ENCODE data around the gene LPCAT3. TPM values are rescaled to one million over a fixed set of nuclear protein-coding genes. Genes with fewer than 3 reads are reported as not detected.

The LPCAT3 gene
- total RNA-seq, 1 experiment from 2014 or later, result 54.3 TPM

- in situ Hi-C loops (cut with HindIII; ENCODE audit: low pct_unique_long_range_greater_than_20kb, low sequenced_read_pairs) (no loop called here), intact Hi-C loops (cut with micrococcal nuclease; ENCODE audit: unreplicated experiment) (no loop called here)
- no TSS peak for BruUV-seq (replicated peaks)
- Histone ChIP-seq H3K36me3 (ENCODE audit: control insufficient read depth, insufficient read depth, low read length) (no peaks in the 10 kb centered on the region), H3K27me3 (ENCODE audit: control insufficient read depth, insufficient read depth, low read length) (no peaks in the 10 kb centered on the region), H3K4me1 (ENCODE audit: control insufficient read depth, insufficient read depth, low read length) (no peaks in the 10 kb centered on the region), H3K9me3 (ENCODE audit: control insufficient read depth, insufficient read depth, low read depth, low read length) (no peaks in the 10 kb centered on the region), H3K4me3 (ENCODE audit: low read depth in 2 of 2, low read length in 2 of 2) (no peak overlapping the region), H3K27ac (ENCODE audit: low read length) (no peak overlapping the region)
- CTCF ChIA-PET, result no interaction called here
- POLR2A ChIA-PET, result no interaction called here
- no peak for DNase-seq (ENCODE audit: low read depth, low spot score)
- no peak for TF ChIP-seq REST (IDR thresholded peaks at IDR 0.05; ENCODE audit: insufficient read depth in 1 of 2, low read depth in 2 of 2, low read length in 1 of 2)
- no peak for TF ChIP-seq SIN3A (IDR thresholded peaks at IDR 0.05; ENCODE audit: borderline replicate concordance, insufficient read depth, low read depth, low read length)
- no peak for TF ChIP-seq CTCF (IDR thresholded peaks at IDR 0.05)
- no peak for TF ChIP-seq TCF7L2 (IDR thresholded peaks at IDR 0.05; ENCODE audit: low read depth, low read length)
- no peak for TF ChIP-seq POLR2AphosphoS5 (IDR thresholded peaks at IDR 0.05; ENCODE audit: low read depth, low read length)
- ATAC-seq, result no peak
Measured at GRCh38 chr12:7045913-7046312, 27.6 kb upstream of the LPCAT3 start.

GRCh38 chr12:7042842-7043241, 24.6 kb upstream of the LPCAT3 start:
- no peak overlapping the region for H3K4me3 ChIP-seq (ENCODE audit: low read depth in 2 of 2, low read length in 2 of 2)
- TF ChIP-seq CTCF (IDR thresholded peaks at IDR 0.05), result peak; percentile 40; the same call in 1 of the 2 replicates
- no peak for TF ChIP-seq SIN3A (IDR thresholded peaks at IDR 0.05; ENCODE audit: borderline replicate concordance, insufficient read depth, low read depth, low read length)
- no peak for TF ChIP-seq REST (IDR thresholded peaks at IDR 0.05; ENCODE audit: insufficient read depth in 1 of 2, low read depth in 2 of 2, low read length in 1 of 2)
- TF ChIP-seq TCF7L2 (IDR thresholded peaks at IDR 0.05; ENCODE audit: low read depth, low read length), result no peak
- no peaks in the 10 kb centered on the region for H3K9me3 ChIP-seq (ENCODE audit: control insufficient read depth, insufficient read depth, low read depth, low read length)
- DNase-seq (ENCODE audit: low read depth, low spot score), result no peak
- H3K4me1 ChIP-seq (ENCODE audit: control insufficient read depth, insufficient read depth, low read length), result no peaks in the 10 kb centered on the region
- no TSS peak for BruUV-seq (replicated peaks)
- H3K27ac ChIP-seq (ENCODE audit: low read length), result no peak overlapping the region
- ATAC-seq, result no peak
- intact Hi-C loops (cut with micrococcal nuclease; ENCODE audit: unreplicated experiment) (no loop called here), in situ Hi-C loops (cut with HindIII; ENCODE audit: low pct_unique_long_range_greater_than_20kb, low sequenced_read_pairs) (no loop called here)
- CTCF ChIA-PET, result no interaction called here
- no peaks in the 10 kb centered on the region for H3K36me3 ChIP-seq (ENCODE audit: control insufficient read depth, insufficient read depth, low read length)
- POLR2A ChIA-PET, result no interaction called here
- H3K27me3 ChIP-seq (ENCODE audit: control insufficient read depth, insufficient read depth, low read length), result no peaks in the 10 kb centered on the region

Measured in Panc1 (cell line).